Mesothelial cell of epicardium (in vitro differentiated cells): ENCODE data around the gene CEP44. TPM values are rescaled to one million over a fixed set of nuclear protein-coding genes. Genes with fewer than 3 reads are reported as not detected.

Source experiments
- DNase-seq, 2 experiments: peaks; one replicate each; pipeline ENCODE4 v3.0.0; 2021; ENCODE audit warnings: low spot score in 2 of 2; ENCODE audit not compliant: unreplicated experiment in 2 of 2
- H3K27ac Mint-ChIP-seq: 2 replicates; pipeline ENCODE4 v1.8.0; 2021; ENCODE audit warnings: mixed read lengths
- H3K27me3 Mint-ChIP-seq: 2 replicates; pipeline ENCODE4 v1.8.0; 2021; ENCODE audit warnings: low read depth, mixed read lengths
- H3K36me3 Mint-ChIP-seq: 2 replicates; pipeline ENCODE4 v1.8.0; 2021; ENCODE audit warnings: mixed read lengths
- H3K4me1 Mint-ChIP-seq: 2 replicates; pipeline ENCODE4 v1.8.0; 2021; ENCODE audit warnings: mixed read lengths
- H3K4me3 Mint-ChIP-seq: 2 replicates; pipeline ENCODE4 v1.8.0; 2021; ENCODE audit warnings: mild to moderate bottlenecking, moderate library complexity, mixed read lengths
- H3K9me3 Mint-ChIP-seq: 2 replicates; pipeline ENCODE4 v1.8.0; 2021; ENCODE audit warnings: mixed read lengths
- total RNA-seq: library from RNA; stranded (reverse); gene quantifications from 3 replicates; pipeline ENCODE4 v1.2.1, GENCODE V29; 2021
- TF ChIP-seq, protein P1 (sequence below): fragments of 200-600 bp; sonication (generic); IDR thresholded peaks from one replicate; pipeline ENCODE4 v1.5.0; 2021; ENCODE audit warnings: antibody characterized with exemption; ENCODE audit not compliant: unreplicated experiment

CEP44 gene
- total RNA-seq, 1 donor from 2014 or later, result 24.1 TPM

- Mint-ChIP-seq H3K27me3 (no peaks in the 10 kb centered on the region), H3K4me3 (no peak overlapping the region), H3K36me3 (no peaks in the 10 kb centered on the region), H3K9me3 (no peaks in the 10 kb centered on the region), H3K27ac (peak overlapping the region; percentile 47), H3K4me1 (peaks cover 48% of the 10 kb centered on the region)
- TF ChIP-seq, protein P1, sequence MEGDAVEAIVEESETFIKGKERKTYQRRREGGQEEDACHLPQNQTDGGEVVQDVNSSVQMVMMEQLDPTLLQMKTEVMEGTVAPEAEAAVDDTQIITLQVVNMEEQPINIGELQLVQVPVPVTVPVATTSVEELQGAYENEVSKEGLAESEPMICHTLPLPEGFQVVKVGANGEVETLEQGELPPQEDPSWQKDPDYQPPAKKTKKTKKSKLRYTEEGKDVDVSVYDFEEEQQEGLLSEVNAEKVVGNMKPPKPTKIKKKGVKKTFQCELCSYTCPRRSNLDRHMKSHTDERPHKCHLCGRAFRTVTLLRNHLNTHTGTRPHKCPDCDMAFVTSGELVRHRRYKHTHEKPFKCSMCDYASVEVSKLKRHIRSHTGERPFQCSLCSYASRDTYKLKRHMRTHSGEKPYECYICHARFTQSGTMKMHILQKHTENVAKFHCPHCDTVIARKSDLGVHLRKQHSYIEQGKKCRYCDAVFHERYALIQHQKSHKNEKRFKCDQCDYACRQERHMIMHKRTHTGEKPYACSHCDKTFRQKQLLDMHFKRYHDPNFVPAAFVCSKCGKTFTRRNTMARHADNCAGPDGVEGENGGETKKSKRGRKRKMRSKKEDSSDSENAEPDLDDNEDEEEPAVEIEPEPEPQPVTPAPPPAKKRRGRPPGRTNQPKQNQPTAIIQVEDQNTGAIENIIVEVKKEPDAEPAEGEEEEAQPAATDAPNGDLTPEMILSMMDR, result no peak
- DNase-seq, result no peak
Measured at GRCh38 chr4:174332741-174333493, 49.2 kb downstream of the CEP44 start.

DNA sequence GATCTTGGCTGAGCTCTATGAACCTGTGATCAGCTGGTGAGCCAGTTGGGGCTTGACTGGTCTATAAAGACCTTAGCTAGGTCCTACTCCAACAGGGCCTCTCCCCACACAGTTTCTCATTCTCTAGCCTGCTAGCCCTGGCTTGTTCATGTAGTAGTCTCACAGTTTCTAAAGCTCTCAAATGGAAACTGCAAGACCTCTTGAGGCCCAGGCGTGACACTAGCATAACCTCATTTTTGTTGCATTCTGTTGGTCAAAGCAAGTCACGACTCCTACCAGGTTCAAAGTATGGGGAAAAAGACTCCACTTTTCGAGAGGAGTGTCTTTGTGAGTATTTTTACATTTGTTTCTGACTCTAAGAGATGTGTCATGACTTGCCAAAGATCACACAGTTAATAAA lies 50.9 kb downstream of the CEP44 start:
- Mint-ChIP-seq H3K9me3 (peaks cover 2% of the 10 kb centered on the region), H3K4me1 (peaks cover 34% of the 10 kb centered on the region), H3K4me3 (no peak overlapping the region), H3K27me3 (no peaks in the 10 kb centered on the region), H3K27ac (no peak overlapping the region), H3K36me3 (no peaks in the 10 kb centered on the region)
- TF ChIP-seq, protein P1, result no peak
- no peak for DNase-seq

DNA sequence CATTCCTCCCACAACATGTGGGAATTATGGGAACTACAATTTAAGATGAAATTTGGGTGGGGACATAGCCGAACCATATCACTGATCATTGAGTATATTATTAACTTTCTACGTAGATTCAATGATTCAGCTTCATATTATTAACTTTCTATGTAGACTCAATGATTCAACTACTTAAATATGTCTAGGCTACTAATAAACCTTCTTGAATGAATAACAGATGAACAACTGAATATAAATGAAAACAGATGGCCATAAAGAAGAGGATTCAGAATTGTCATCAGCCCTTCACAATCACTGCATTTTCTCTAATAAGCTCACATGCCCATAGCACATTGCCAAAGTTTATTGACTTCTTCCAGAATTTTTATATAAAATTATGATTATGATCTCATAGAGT lies 57.0 kb downstream of the CEP44 start:
- no peak overlapping the region for H3K4me3 Mint-ChIP-seq
- H3K4me1 Mint-ChIP-seq, result no peaks in the 10 kb centered on the region
- TF ChIP-seq, protein P1, result no peak
- no peak for DNase-seq
- H3K9me3 Mint-ChIP-seq, result peaks cover 31% of the 10 kb centered on the region
- no peaks in the 10 kb centered on the region for H3K27me3 Mint-ChIP-seq
- peaks cover 11% of the 10 kb centered on the region for H3K36me3 Mint-ChIP-seq
- H3K27ac Mint-ChIP-seq, result no peak overlapping the region

GRCh38 chr4:174349156-174349555 lies 65.4 kb downstream of the CEP44 start:
- TF ChIP-seq, protein P1, result no peak
- H3K9me3 Mint-ChIP-seq, result peaks cover 45% of the 10 kb centered on the region
- DNase-seq, result no peak
- no peaks in the 10 kb centered on the region for H3K4me1 Mint-ChIP-seq
- H3K27me3 Mint-ChIP-seq, result no peaks in the 10 kb centered on the region
- H3K27ac Mint-ChIP-seq, result no peak overlapping the region
- peaks cover 31% of the 10 kb centered on the region for H3K36me3 Mint-ChIP-seq
- no peak overlapping the region for H3K4me3 Mint-ChIP-seq

- DNase-seq, result no peak
- Mint-ChIP-seq H3K27ac (no peak overlapping the region), H3K4me3 (no peak overlapping the region), H3K9me3 (peaks cover 20% of the 10 kb centered on the region), H3K4me1 (no peaks in the 10 kb centered on the region), H3K36me3 (peaks cover 16% of the 10 kb centered on the region), H3K27me3 (no peaks in the 10 kb centered on the region)
- TF ChIP-seq, protein P1, result no peak
Measured at GRCh38 chr4:174352061-174352819, 68.5 kb downstream of the CEP44 start.
